ENCODE results near the gene ZNF335. TPM values are rescaled to one million over a fixed set of nuclear protein-coding genes. Genes with fewer than 3 reads are reported as not detected.

The ZNF335 gene
- total RNA-seq, 3 donors from 2014 or later: 12.6 to 25.9 (median 20.6) TPM

GRCh38 chr20:45910670-45911485 is 61.1 kb downstream of the ZNF335 start:
- peak overlapping the region; percentile 75 to 92 for H3K27ac ChIP-seq
- H3K9me3 ChIP-seq: no peaks in the 10 kb centered on the region
- no peaks in the 10 kb centered on the region for H3K27me3 ChIP-seq
- H3K4me3 ChIP-seq: peak overlapping the region; percentile 58 to 77 (median 61)
- no peaks in the 10 kb centered on the region for H3K36me3 ChIP-seq
- TF ChIP-seq, protein P1, sequence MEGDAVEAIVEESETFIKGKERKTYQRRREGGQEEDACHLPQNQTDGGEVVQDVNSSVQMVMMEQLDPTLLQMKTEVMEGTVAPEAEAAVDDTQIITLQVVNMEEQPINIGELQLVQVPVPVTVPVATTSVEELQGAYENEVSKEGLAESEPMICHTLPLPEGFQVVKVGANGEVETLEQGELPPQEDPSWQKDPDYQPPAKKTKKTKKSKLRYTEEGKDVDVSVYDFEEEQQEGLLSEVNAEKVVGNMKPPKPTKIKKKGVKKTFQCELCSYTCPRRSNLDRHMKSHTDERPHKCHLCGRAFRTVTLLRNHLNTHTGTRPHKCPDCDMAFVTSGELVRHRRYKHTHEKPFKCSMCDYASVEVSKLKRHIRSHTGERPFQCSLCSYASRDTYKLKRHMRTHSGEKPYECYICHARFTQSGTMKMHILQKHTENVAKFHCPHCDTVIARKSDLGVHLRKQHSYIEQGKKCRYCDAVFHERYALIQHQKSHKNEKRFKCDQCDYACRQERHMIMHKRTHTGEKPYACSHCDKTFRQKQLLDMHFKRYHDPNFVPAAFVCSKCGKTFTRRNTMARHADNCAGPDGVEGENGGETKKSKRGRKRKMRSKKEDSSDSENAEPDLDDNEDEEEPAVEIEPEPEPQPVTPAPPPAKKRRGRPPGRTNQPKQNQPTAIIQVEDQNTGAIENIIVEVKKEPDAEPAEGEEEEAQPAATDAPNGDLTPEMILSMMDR (IDR thresholded peaks at IDR 0.05): no peak
- TF ChIP-seq POLR2AphosphoS5 (IDR thresholded peaks at IDR 0.05) (peak in 2 of 3 donors; percentile 40 to 72), POLR2A (IDR thresholded peaks at IDR 0.05) (no peak)
- peak; percentile 92 to 98 for DNase-seq (ENCODE audit: low spot score in 2 of 2)
- intact Hi-C loops (cut with DNase I; ENCODE audit: low total_unique reads): no loop called here
- no peaks in the 10 kb centered on the region for H3K4me1 ChIP-seq

DNA sequence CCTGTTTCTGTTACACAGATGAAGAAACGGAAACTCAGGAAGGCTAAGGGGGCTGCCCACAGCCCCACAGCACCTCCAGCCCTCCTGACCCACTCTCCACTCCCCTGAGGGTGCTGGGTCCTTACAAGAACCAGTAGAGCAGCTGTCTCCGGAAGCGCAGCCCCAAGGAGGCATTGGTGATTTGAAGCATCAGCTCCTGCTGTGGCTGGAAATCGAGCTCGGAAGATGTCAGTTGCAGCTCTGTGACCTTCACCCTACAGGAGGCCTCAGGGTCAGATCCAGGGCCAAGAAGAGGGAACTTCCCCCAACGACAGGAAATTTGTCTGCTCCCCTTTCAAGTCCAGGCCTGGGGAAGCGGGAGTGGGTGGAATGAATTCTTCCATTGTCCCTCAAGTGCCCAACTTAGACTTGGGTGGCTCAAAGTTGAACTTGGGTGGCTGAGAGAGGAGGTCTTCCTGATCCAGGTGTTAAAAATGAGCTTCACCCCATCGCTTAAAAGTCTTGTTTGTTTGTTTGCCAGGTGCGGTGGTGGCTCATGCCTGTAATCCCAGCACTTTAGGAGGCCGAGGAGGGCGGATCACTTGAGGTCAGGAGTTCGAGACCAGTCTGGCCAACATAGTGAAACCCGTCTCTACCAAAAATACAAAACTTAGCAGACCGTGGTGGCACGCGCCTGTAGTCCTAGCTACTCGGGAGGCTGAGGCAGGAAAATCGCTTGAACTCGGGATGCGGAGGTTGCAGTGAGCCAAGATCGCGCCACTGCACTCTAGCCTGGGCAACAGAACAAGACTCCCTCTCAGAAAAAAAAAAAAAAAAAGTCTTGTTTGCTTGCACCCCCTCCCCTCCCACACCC is 62.0 kb downstream of the ZNF335 start:
- H3K27me3 ChIP-seq: no peaks in the 10 kb centered on the region
- H3K9me3 ChIP-seq: no peaks in the 10 kb centered on the region
- intact Hi-C loops (cut with DNase I; ENCODE audit: low total_unique reads): loop anchor here (1.0 kb wide), 1 partner anchor 18 kb away; no protein-coding TSS in a partner anchor
- TF ChIP-seq, protein P1 (IDR thresholded peaks at IDR 0.05): no peak
- TF ChIP-seq POLR2AphosphoS5 (IDR thresholded peaks at IDR 0.05) (no peak), POLR2A (IDR thresholded peaks at IDR 0.05) (no peak)
- DNase-seq (ENCODE audit: low spot score in 2 of 2): no peak
- H3K27ac ChIP-seq: peak overlapping the region; percentile 48 to 50
- no peaks in the 10 kb centered on the region for H3K36me3 ChIP-seq
- no peaks in the 10 kb centered on the region for H3K4me1 ChIP-seq
- peak overlapping the region; percentile 58 to 77 (median 61) for H3K4me3 ChIP-seq

DNA sequence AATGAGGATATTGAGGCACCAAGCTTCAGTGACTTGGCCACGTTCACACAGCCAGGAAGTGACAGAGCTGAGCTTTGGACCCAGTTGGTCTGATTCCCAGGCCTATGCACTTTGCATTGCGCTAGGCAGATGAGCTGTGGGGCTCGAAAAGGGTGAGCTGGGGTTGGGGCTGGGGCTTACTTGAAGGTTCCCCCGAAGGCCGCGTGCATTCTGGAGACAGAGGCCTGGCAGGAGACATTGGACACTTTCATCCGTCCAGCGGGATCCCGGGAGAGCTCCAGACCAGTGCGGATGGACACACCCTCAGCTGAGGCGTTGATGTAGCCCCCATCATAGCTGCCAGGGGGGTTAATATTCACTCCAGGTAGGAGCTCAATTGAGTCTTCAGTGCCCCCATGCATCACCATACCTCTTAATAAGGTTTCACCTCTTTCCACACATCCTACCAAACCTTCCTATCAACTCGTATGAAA is 62.6 kb downstream of the ZNF335 start:
- DNase-seq (ENCODE audit: low spot score in 2 of 2): no peak
- no peak overlapping the region for H3K27ac ChIP-seq
- H3K27me3 ChIP-seq: no peaks in the 10 kb centered on the region
- peak overlapping the region in 1 of 3 donors; percentile 20 for H3K4me3 ChIP-seq
- TF ChIP-seq POLR2A (IDR thresholded peaks at IDR 0.05): no peak
- TF ChIP-seq, protein P1 (IDR thresholded peaks at IDR 0.05): no peak
- TF ChIP-seq POLR2AphosphoS5 (IDR thresholded peaks at IDR 0.05): no peak
- H3K36me3 ChIP-seq: no peaks in the 10 kb centered on the region
- H3K9me3 ChIP-seq: no peaks in the 10 kb centered on the region
- no peaks in the 10 kb centered on the region for H3K4me1 ChIP-seq
- intact Hi-C loops (cut with DNase I; ENCODE audit: low total_unique reads): loop anchor here (1.0 kb wide), 1 partner anchor 19 kb away; no protein-coding TSS in a partner anchor

DNA sequence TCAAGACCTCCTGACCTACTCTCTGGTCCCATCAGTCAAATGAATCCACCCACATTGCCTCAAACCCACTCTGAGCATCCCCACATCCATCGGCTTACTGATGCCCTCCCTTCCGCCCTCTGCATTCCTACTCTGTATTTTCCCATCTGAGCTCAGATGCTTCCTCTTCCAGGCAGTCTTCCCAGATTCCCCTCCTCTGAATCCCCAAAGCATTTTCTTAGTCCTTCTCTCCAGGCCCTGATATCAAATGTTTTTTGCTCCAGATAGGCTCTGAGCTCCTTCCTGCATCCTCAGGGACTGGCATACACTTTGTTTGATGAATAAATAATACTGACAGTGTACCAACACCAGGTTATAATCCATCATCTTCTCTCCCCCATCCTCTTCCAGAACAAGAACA is 63.9 kb downstream of the ZNF335 start:
- DNase-seq (ENCODE audit: low spot score in 2 of 2): no peak
- Histone ChIP-seq H3K36me3 (no peaks in the 10 kb centered on the region), H3K4me3 (peak overlapping the region in 1 of 3 donors; percentile 4), H3K4me1 (no peaks in the 10 kb centered on the region), H3K27ac (no peak overlapping the region), H3K9me3 (no peaks in the 10 kb centered on the region), H3K27me3 (no peaks in the 10 kb centered on the region)
- intact Hi-C loops (cut with DNase I; ENCODE audit: low total_unique reads): no loop called here
- TF ChIP-seq POLR2AphosphoS5 (IDR thresholded peaks at IDR 0.05): no peak
- TF ChIP-seq, protein P1 (IDR thresholded peaks at IDR 0.05): no peak
- TF ChIP-seq POLR2A (IDR thresholded peaks at IDR 0.05): no peak

Data from breast epithelium (tissue), 4 donors.